Psoas muscle (tissue), 8 donors: ENCODE data around the gene TRIP4. TPM values are rescaled to one million over a fixed set of nuclear protein-coding genes. Genes with fewer than 3 reads are reported as not detected.
A peak's percentile ranks its signal among the peaks of the same experiment; 100 is the strongest.
"Not testable (repeated sequence)": the region's sequence is repeated elsewhere in the genome, so short reads cannot be mapped to it uniquely, and the experiment has no call there.

Source experiments
- ATAC-seq, 4 donors: fragments of 200-7000 bp; cut with Tn5 transposase; one replicate each; pipeline ENCODE4 v1.9.1; 2020; ENCODE audit warnings: moderate library complexity in 3 of 4, mild to moderate bottlenecking in 2 of 4
- DNase-seq, 2 donors: peaks; one replicate each; pipeline ENCODE4 v3.0.0-alpha.2; 2020
- H3K27ac ChIP-seq: fragments of 200-600 bp; one replicate; pipeline ENCODE4 v1.8.0; 2022
- H3K27me3 ChIP-seq, 3 donors: fragments of 200-600 bp in 1 of 3; one replicate each; pipeline versions ENCODE4 v1.6.1 to v1.8.0; 2013 to 2022; ENCODE audit warnings: low read length in 2 of 3, mild to moderate bottlenecking in 2 of 3, moderate library complexity in 1 of 3; ENCODE audit not compliant: insufficient read depth in 3 of 3
- H3K36me3 ChIP-seq, 2 donors: fragments of 200-600 bp in 1 of 2; one replicate each; pipeline versions ENCODE4 v1.6.1 to v1.8.0; 2013 to 2022; ENCODE audit warnings: low read depth in 1 of 2, mild to moderate bottlenecking in 1 of 2, moderate library complexity in 1 of 2; ENCODE audit not compliant: insufficient read depth in 1 of 2
- H3K4me1 ChIP-seq: fragments of 200-600 bp; one replicate; pipeline ENCODE4 v1.8.0; 2022
- H3K4me3 ChIP-seq: fragments of 200-600 bp; one replicate; pipeline ENCODE4 v1.8.0; 2022; ENCODE audit warnings: mild to moderate bottlenecking
- H3K9me3 ChIP-seq: fragments of 200-600 bp; one replicate; pipeline ENCODE4 v1.8.0; 2022
- WGBS, 3 donors: extraction: QIAGEN DNeasy Blood & Tissue Kit; methylation state at CpG; one replicate each; pipeline versions ENCODE4 v1.1.6 to v1.1.7; 2013; 5-methylcytosine and 5-hydroxymethylcytosine counted together
- intact Hi-C, 2 donors: fragments of 100-400 bp; cut with DNase I; formaldehyde crosslinking; loops; one replicate each; pipeline versions ENCODE4 v1.11.0 to v1.14.2; 2022
- polyA plus RNA-seq, 3 donors: library from polyadenylated mRNA; stranded (reverse); fragments of 200-250 nt; gene quantifications; one replicate each; pipeline ENCODE4 v1.2.3, GENCODE V29; 2013
- total RNA-seq, 4 donors: library from RNA; stranded (reverse); fragmentation: NEBNext Ultra II Directional in 2 of 4; extraction: Animal tissue kit (Norgen Biotek cat#: 25700) in 2 of 4; gene quantifications; one replicate each; pipeline versions ENCODE4 v1.2.1 to v1.2.4, GENCODE V29; 2021 to 2023
- TF ChIP-seq, protein P1 (sequence below): fragments of 200-600 bp; IDR thresholded peaks from one replicate; pipeline ENCODE4 v1.8.0; 2022; ENCODE audit warnings: antibody characterized with exemption
- donor health status: healthy with polysubstance abuse.
- donor health status: DM: no; HTN: no; CAD: no; lungs with moderate emphysema.
- donor health status: Bipolar disorder and iron deficiency.
- donor health status: healthy.
- donor health status: DM: yes; HTN: yes; CAD: no.
- donor health status: DM: no; HTN: no; CAD: no.
- donor health status: DM: no; HTN: no; CAD: no.
- donor health status: DM: yes; HTN: yes; CAD: no.

Gene TRIP4
- total and polyA plus RNA-seq, 7 donors = 6.3 to 16.6 (median 10.4) TPM

DNA sequence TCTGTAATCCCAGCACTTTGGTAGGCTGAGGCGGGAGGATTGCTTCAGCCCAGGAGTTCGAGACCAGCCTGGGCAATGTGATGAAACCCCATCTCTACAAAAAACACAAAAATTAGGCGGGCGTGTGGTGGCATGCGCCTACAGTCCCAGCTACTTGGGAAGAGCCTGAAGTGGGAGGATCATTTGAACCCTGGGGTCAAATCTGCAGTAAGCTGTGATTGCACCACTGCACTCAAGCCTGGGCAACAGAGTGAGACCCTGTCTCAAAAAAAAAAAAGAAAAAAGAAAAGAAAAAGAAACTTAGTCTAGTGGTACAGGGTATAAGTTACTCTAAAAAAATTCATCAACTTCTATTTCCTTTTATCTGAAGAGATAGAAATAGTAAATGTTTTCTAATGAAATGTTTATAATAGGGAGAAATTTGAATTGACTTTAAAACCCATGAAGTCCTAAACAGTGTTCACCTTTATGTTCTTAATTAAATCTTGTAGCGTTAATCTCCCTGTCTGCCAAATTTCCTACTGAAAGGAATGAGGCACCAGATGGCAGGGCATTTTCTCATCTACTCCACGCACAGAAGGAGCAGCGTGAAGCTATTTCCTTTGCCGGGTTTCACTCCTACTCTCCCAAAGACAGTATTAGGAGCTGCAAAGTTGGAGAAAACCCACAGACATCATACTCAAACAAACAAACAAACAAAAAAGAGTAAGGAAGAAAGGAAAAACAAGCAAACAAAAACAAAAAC, 8.2 kb upstream of the TRIP4 start:
- Histone ChIP-seq H3K36me3 (no peaks in the 10 kb centered on the region), H3K4me3 (no peak overlapping the region), H3K27me3 (no peaks in the 10 kb centered on the region), H3K9me3 (no peaks in the 10 kb centered on the region), H3K4me1 (peaks cover 7% of the 10 kb centered on the region), H3K27ac (no peak overlapping the region)
- DNase-seq (no peak), ATAC-seq (no peak)
- TF ChIP-seq, protein P1, sequence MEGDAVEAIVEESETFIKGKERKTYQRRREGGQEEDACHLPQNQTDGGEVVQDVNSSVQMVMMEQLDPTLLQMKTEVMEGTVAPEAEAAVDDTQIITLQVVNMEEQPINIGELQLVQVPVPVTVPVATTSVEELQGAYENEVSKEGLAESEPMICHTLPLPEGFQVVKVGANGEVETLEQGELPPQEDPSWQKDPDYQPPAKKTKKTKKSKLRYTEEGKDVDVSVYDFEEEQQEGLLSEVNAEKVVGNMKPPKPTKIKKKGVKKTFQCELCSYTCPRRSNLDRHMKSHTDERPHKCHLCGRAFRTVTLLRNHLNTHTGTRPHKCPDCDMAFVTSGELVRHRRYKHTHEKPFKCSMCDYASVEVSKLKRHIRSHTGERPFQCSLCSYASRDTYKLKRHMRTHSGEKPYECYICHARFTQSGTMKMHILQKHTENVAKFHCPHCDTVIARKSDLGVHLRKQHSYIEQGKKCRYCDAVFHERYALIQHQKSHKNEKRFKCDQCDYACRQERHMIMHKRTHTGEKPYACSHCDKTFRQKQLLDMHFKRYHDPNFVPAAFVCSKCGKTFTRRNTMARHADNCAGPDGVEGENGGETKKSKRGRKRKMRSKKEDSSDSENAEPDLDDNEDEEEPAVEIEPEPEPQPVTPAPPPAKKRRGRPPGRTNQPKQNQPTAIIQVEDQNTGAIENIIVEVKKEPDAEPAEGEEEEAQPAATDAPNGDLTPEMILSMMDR = no peak
- intact Hi-C loops = no loop called here
- WGBS, 3 donors = 57 to 65% (median 61%) methylated on average over 9 of the region's 9 CpGs

DNA sequence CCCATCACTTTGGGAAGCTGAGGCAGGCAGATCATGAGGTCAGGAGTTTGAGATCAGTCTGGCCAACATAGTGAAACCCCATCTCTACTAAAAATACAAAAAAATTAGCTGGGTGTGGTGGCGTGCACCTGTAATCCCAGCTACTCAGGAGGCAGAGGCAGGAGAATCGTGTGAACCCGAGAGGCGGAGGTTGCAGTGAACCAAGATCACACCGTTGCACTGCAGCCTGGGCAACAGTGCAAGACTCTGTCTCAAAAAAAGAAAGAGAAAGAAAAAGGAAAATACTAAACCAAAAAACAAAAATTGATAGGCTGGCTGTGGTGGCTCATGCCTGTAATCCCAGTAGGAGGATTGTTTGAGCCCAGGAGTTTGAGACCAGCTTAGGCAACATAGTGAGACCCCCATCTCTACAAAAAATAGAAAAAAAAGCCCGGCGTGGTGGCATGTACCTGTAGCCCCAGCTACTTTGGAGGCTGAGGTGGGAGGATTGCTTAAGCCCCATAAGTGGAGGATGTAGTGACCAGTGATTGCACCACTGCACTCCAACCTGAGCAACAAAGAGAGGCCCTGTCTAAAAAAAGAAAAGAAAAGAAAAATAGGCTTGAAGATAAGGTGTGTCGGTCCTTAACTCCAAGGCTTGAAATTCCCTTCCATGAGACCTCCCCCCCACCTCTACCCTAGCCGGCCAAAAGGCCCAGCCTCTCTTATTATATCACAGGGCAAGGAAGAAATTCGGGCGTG, 7.3 kb upstream of the TRIP4 start:
- ATAC-seq, H3K9me3 ChIP-seq, H3K27me3 ChIP-seq, H3K4me1 ChIP-seq, H3K27ac ChIP-seq, H3K36me3 ChIP-seq, intact Hi-C loops, DNase-seq: not testable (repeated sequence)
- WGBS, 3 donors = 54 to 57% (median 56%) methylated on average over 11 of the region's 11 CpGs
- H3K4me3 ChIP-seq = peak overlapping the region; percentile 65

GRCh38 chr15:64381000-64381751, 6.5 kb upstream of the TRIP4 start, which contains the start of gene PCLAF:
Gene PCLAF (minus strand): TSS chr15:64381441. CDS start chr15:64381371, 70 bp downstream.
- no peaks in the 10 kb centered on the region for H3K36me3 ChIP-seq
- ATAC-seq = peak; percentile 99 to 100 (median 100)
- no peaks in the 10 kb centered on the region for H3K9me3 ChIP-seq
- intact Hi-C loops = no loop called here
- TF ChIP-seq, protein P1 = no peak
- peak within 1 kb of the TSS; percentile 65 for H3K4me3 ChIP-seq
- peaks cover 7% of the 10 kb centered on the region for H3K4me1 ChIP-seq
- 0 to 1% (median 0%) methylated on average over 38 of the region's 38 CpGs for WGBS, 3 donors
- peak; percentile 94 to 96 for DNase-seq
- no peaks in the 10 kb centered on the region for H3K27me3 ChIP-seq
- H3K27ac ChIP-seq = no peak within 1 kb of the TSS

GRCh38 chr15:64383760-64384159, 3.9 kb upstream of the TRIP4 start:
- Histone ChIP-seq H3K27ac (no peak overlapping the region), H3K4me1 (peaks cover 7% of the 10 kb centered on the region), H3K9me3 (no peaks in the 10 kb centered on the region), H3K27me3 (no peaks in the 10 kb centered on the region), H3K36me3 (no peaks in the 10 kb centered on the region), H3K4me3 (no peak overlapping the region)
- no peak for ATAC-seq
- intact Hi-C loops = no loop called here
- no peak for DNase-seq
- 76 to 90% (median 86%) methylated on average over 2 of the region's 2 CpGs for WGBS, 3 donors
- TF ChIP-seq, protein P1 = no peak

DNA sequence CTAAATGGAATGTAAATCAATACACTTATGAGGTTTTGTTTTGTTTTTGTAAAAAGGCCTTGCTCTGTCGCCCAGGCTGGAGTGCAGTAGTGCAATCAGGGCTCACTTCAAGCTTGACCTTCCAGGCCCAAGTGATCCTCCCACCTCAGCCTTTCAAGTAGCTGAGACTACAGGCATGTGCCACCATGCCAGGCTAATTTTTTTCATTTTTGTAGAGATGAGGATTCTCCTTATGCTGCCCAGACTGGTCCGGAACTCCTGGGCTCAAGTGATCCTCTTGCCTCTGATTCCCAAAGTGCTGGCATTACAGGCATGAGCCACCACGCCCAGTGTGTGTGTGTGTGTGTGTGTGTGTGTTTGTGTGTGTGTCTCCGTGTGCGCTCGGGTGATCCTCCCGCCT, 1.3 kb upstream of the TRIP4 start:
- no peaks in the 10 kb centered on the region for H3K9me3 ChIP-seq
- peaks cover 12% of the 10 kb centered on the region for H3K4me1 ChIP-seq
- intact Hi-C loops = no loop called here
- H3K4me3 ChIP-seq = no peak overlapping the region
- ATAC-seq = no peak
- no peak for DNase-seq
- 91 to 96% (median 95%) methylated on average over 7 of the region's 7 CpGs for WGBS, 3 donors
- no peaks in the 10 kb centered on the region for H3K27me3 ChIP-seq
- TF ChIP-seq, protein P1 = no peak
- no peak overlapping the region for H3K27ac ChIP-seq
- no peaks in the 10 kb centered on the region for H3K36me3 ChIP-seq
